ENCODE measurements around the gene CCDC169.
"Not testable (repeated sequence)": the region's sequence is repeated elsewhere in the genome, so short reads cannot be mapped to it uniquely, and the experiment has no call there.

Gene CCDC169

GRCh38 chr13:36329361-36329760 lies 31.7 kb upstream of the CCDC169 start:
- TF ChIP-seq ZNF274 (IDR thresholded peaks at IDR 0.05; ENCODE audit: low read depth, low read length) (no peak), SUZ12 (IDR thresholded peaks at IDR 0.05; ENCODE audit: extremely low read depth, insufficient read depth, insufficient read length) (no peak), YY1 (IDR thresholded peaks at IDR 0.05; ENCODE audit: insufficient read depth, insufficient read length) (no peak)
- Histone ChIP-seq H3K36me3 (ENCODE audit: insufficient read depth, insufficient read length, low read length) (peaks cover 44% of the 10 kb centered on the region), H3K27me3 (ENCODE audit: insufficient read depth, insufficient read length) (no peaks in the 10 kb centered on the region), H3K9me3 (ENCODE audit: insufficient read depth, low read length) (no peaks in the 10 kb centered on the region), H3K4me1 (ENCODE audit: insufficient read depth, insufficient read length) (no peaks in the 10 kb centered on the region), H3K4me3 (ENCODE audit: insufficient read length, low read depth) (no peak overlapping the region), H3K9ac (ENCODE audit: insufficient read length, low read depth) (no peak overlapping the region)
- DNase-seq (ENCODE audit: low read depth, low spot score) = no peak

GRCh38 chr13:36328821-36329220 lies 31.2 kb upstream of the CCDC169 start:
- TF ChIP-seq YY1 (IDR thresholded peaks at IDR 0.05; ENCODE audit: insufficient read depth, insufficient read length) (no peak), ZNF274 (IDR thresholded peaks at IDR 0.05; ENCODE audit: low read depth, low read length) (no peak), SUZ12 (IDR thresholded peaks at IDR 0.05; ENCODE audit: extremely low read depth, insufficient read depth, insufficient read length) (no peak)
- no peaks in the 10 kb centered on the region for H3K9me3 ChIP-seq (ENCODE audit: insufficient read depth, low read length)
- H3K9ac ChIP-seq (ENCODE audit: insufficient read length, low read depth) = no peak overlapping the region
- no peaks in the 10 kb centered on the region for H3K27me3 ChIP-seq (ENCODE audit: insufficient read depth, insufficient read length)
- no peak for DNase-seq (ENCODE audit: low read depth, low spot score)
- H3K36me3 ChIP-seq (ENCODE audit: insufficient read depth, insufficient read length, low read length) = peaks cover 44% of the 10 kb centered on the region
- H3K4me3 ChIP-seq (ENCODE audit: insufficient read length, low read depth) = no peak overlapping the region
- H3K4me1 ChIP-seq (ENCODE audit: insufficient read depth, insufficient read length) = no peaks in the 10 kb centered on the region

- TF ChIP-seq YY1 (IDR thresholded peaks at IDR 0.05; ENCODE audit: insufficient read depth, insufficient read length) (no peak), SUZ12 (IDR thresholded peaks at IDR 0.05; ENCODE audit: extremely low read depth, insufficient read depth, insufficient read length) (no peak), ZNF274 (IDR thresholded peaks at IDR 0.05; ENCODE audit: low read depth, low read length) (no peak)
- Histone ChIP-seq H3K36me3 (ENCODE audit: insufficient read depth, insufficient read length, low read length) (peaks cover 52% of the 10 kb centered on the region), H3K4me1 (ENCODE audit: insufficient read depth, insufficient read length) (peaks cover 1% of the 10 kb centered on the region), H3K9ac (ENCODE audit: insufficient read length, low read depth) (no peak overlapping the region), H3K27me3 (ENCODE audit: insufficient read depth, insufficient read length) (no peaks in the 10 kb centered on the region), H3K9me3 (ENCODE audit: insufficient read depth, low read length) (peaks cover 12% of the 10 kb centered on the region; the same call in 1 of the 2 replicates), H3K4me3 (ENCODE audit: insufficient read length, low read depth) (no peak overlapping the region)
- no peak for DNase-seq (ENCODE audit: low read depth, low spot score)
These were observed 28.3 kb upstream of the CCDC169 start for GRCh38 chr13:36325912-36326311.

- H3K9me3 ChIP-seq (ENCODE audit: insufficient read depth, low read length) = peaks cover 12% of the 10 kb centered on the region; the same call in 1 of the 2 replicates
- not testable (repeated sequence) for H3K27me3 ChIP-seq (ENCODE audit: insufficient read depth, insufficient read length); H3K4me3 ChIP-seq (ENCODE audit: insufficient read length, low read depth); DNase-seq (ENCODE audit: low read depth, low spot score); H3K9ac ChIP-seq (ENCODE audit: insufficient read length, low read depth); H3K4me1 ChIP-seq (ENCODE audit: insufficient read depth, insufficient read length)
- peaks cover 44% of the 10 kb centered on the region for H3K36me3 ChIP-seq (ENCODE audit: insufficient read depth, insufficient read length, low read length)
These were observed 27.3 kb upstream of the CCDC169 start for GRCh38 chr13:36324881-36325280.

- H3K9ac ChIP-seq (ENCODE audit: insufficient read length, low read depth) = no peak overlapping the region
- H3K27me3 ChIP-seq (ENCODE audit: insufficient read depth, insufficient read length) = no peaks in the 10 kb centered on the region
- no peak for DNase-seq (ENCODE audit: low read depth, low spot score)
- H3K36me3 ChIP-seq (ENCODE audit: insufficient read depth, insufficient read length, low read length) = peaks cover 38% of the 10 kb centered on the region
- no peak overlapping the region for H3K4me3 ChIP-seq (ENCODE audit: insufficient read length, low read depth)
- no peak for TF ChIP-seq YY1 (IDR thresholded peaks at IDR 0.05; ENCODE audit: insufficient read depth, insufficient read length)
- TF ChIP-seq SUZ12 (IDR thresholded peaks at IDR 0.05; ENCODE audit: extremely low read depth, insufficient read depth, insufficient read length) = no peak
- TF ChIP-seq ZNF274 (IDR thresholded peaks at IDR 0.05; ENCODE audit: low read depth, low read length) = no peak
- H3K9me3 ChIP-seq (ENCODE audit: insufficient read depth, low read length) = peaks cover 12% of the 10 kb centered on the region; the same call in 1 of the 2 replicates
- peaks cover 1% of the 10 kb centered on the region for H3K4me1 ChIP-seq (ENCODE audit: insufficient read depth, insufficient read length)
These were observed 26.4 kb upstream of the CCDC169 start for GRCh38 chr13:36323951-36324566.

GRCh38 chr13:36323408-36323807 lies 25.8 kb upstream of the CCDC169 start:
- no peaks in the 10 kb centered on the region for H3K27me3 ChIP-seq (ENCODE audit: insufficient read depth, insufficient read length)
- H3K4me1 ChIP-seq (ENCODE audit: insufficient read depth, insufficient read length) = peaks cover 1% of the 10 kb centered on the region
- peaks cover 33% of the 10 kb centered on the region for H3K36me3 ChIP-seq (ENCODE audit: insufficient read depth, insufficient read length, low read length)
- TF ChIP-seq ZNF274 (IDR thresholded peaks at IDR 0.05; ENCODE audit: low read depth, low read length) = no peak
- no peak for TF ChIP-seq YY1 (IDR thresholded peaks at IDR 0.05; ENCODE audit: insufficient read depth, insufficient read length)
- no peak for TF ChIP-seq SUZ12 (IDR thresholded peaks at IDR 0.05; ENCODE audit: extremely low read depth, insufficient read depth, insufficient read length)
- H3K9me3 ChIP-seq (ENCODE audit: insufficient read depth, low read length) = peaks cover 12% of the 10 kb centered on the region; the same call in 1 of the 2 replicates
- no peak overlapping the region for H3K4me3 ChIP-seq (ENCODE audit: insufficient read length, low read depth)
- no peak for DNase-seq (ENCODE audit: low read depth, low spot score)
- no peak overlapping the region for H3K9ac ChIP-seq (ENCODE audit: insufficient read length, low read depth)

- H3K9me3 ChIP-seq (ENCODE audit: insufficient read depth, low read length) = peaks cover 20% of the 10 kb centered on the region; the same call in 1 of the 2 replicates
- H3K4me3 ChIP-seq (ENCODE audit: insufficient read length, low read depth); H3K9ac ChIP-seq (ENCODE audit: insufficient read length, low read depth); DNase-seq (ENCODE audit: low read depth, low spot score); H3K4me1 ChIP-seq (ENCODE audit: insufficient read depth, insufficient read length); H3K27me3 ChIP-seq (ENCODE audit: insufficient read depth, insufficient read length): not testable (repeated sequence)
- peaks cover 20% of the 10 kb centered on the region for H3K36me3 ChIP-seq (ENCODE audit: insufficient read depth, insufficient read length, low read length)
These were observed 22.2 kb upstream of the CCDC169 start for GRCh38 chr13:36319793-36320192.
